ENCODE measurements around the gene S100A1. TPM values are rescaled to one million over a fixed set of nuclear protein-coding genes. Genes with fewer than 3 reads are reported as not detected.
A peak's percentile ranks its signal among the peaks of the same experiment; 100 is the strongest.

S100A1 gene
- not detected in 2 replicates for total RNA-seq (2013; cell fraction: nucleolus; rRNA removed)
- not detected in 2 replicates for total RNA-seq (2014; rRNA removed)
- not detected in 2 replicates for total RNA-seq (2014; rRNA removed; fragmentation: Illumina TruSeq; extraction: Trizol)
- total RNA-seq (2021), result not detected in 2 replicates
- polyA plus RNA-seq (2011; ENCODE audit: low read depth), result 0.24 TPM
- polyA plus RNA-seq (2011; rRNA removed), result not detected in 2 replicates
- 0.27 TPM in 1 of 2 replicates, not detected in the other for polyA plus RNA-seq (2011; cell fraction: cytosol; rRNA removed)
- not detected in 2 replicates for polyA plus RNA-seq (2011; cell fraction: nucleus; rRNA removed)
- 0.49 and 0.60 TPM in 2 replicates for polyA plus RNA-seq (2012)
- polyA plus RNA-seq (2014; fragmentation: Illumina TruSeq; extraction: Trizol), result not detected in 2 replicates
- under 1 TPM in 1 of 2 experiments, not detected in 1; 0.13 TPM for polyA plus RNA-seq (2014; fragmentation: Nextera tagmentation; extraction: Ambion mirVana)
- 0.03 TPM in 1 of 2 replicates, not detected in the other for polyA plus RNA-seq (2014; rRNA removed)
- polyA plus RNA-seq (2016; fragmentation: Nextera tagmentation; extraction: Ambion mirVana), result under 1 TPM in 1 of 2 experiments, not detected in 1; 0.29 TPM
- polyA minus RNA-seq (2011; rRNA and poly(A)+ RNA removed), result not detected in 2 replicates
- polyA minus RNA-seq (2011; cell fraction: cytosol; rRNA and poly(A)+ RNA removed), result not detected in 2 replicates
- not detected in 2 replicates for polyA minus RNA-seq (2011; cell fraction: nucleus; rRNA and poly(A)+ RNA removed)
- Bru-seq, nascent RNA, result percentile 13 among the genes with signal in this experiment
- not detected for BruChase-seq, experiment 1, labeled RNA remaining after a 6-hour chase
- percentile 14 among the genes with signal in this experiment for BruChase-seq, experiment 2, labeled RNA remaining after a 2-hour chase
- long read RNA-seq, experiment 1, result 0 reads
- long read RNA-seq, experiment 2, result 0 reads

DNA sequence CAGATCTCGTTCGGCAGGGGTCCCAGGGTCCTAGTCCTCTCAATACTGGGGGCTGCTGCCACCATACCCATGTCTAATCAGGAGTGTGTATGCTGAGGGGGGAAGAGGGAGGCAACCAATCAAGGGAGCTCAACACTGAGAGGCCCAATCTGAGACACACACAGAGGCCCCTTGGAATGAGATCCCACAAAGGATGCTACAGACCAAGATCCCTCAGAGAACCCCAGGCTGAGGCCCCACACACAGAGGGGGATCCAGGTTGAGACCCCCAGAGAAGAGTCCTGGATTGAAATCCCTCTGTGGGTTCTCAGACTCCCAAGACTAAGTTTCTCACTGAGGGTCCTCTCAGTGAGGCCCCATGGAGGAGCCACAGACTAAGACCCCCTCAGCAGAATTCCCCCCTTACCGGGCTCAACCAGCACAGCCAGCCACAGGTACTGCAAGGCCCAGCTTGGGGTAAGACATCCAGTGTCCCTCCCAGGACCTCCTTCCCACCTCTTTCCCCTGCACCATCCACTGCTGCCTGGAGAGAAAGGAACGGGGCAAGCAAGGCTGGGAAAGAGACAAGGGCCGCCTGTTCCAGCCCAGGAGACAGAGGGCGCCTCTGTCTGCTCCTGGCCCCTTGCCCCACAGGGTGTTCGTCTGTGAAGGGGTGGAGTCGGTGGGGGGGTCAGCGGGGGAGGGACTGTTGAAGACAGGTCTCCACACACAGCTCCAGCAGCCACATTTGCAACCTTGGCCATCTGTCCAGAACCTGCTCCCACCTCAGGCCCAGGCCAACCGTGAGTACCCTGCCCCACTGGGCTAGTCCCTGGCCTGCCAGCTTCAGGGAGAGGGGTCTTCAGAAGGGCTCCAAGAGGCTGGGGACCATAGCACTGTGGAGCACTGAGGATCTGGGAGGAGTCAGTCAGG is at the start of gene S100A1:
Gene S100A1, plus strand, starts transcription at position 720 of the 912 bp plus-strand sequence. CDS start 2,088 bp downstream, outside the sequence.
- BruUV-seq (replicated peaks), result no TSS peak

More for the DNA sequence above, at the start of gene S100A1:
- Histone ChIP-seq H3K79me2 (ENCODE audit: control insufficient read depth, insufficient read depth, low read length) (no peaks in the 10 kb centered on the region), H3K27ac (ENCODE audit: control insufficient read depth, insufficient read depth) (no peak within 1 kb of the TSS), H3K36me3 (ENCODE audit: control insufficient read depth in 2 of 2, insufficient read depth in 2 of 2, low read length in 1 of 2) (no peaks in the 10 kb centered on the region), H3K4me3 (no peak within 1 kb of the TSS), H3K4me2 (ENCODE audit: control insufficient read depth, insufficient read depth) (peak within 1 kb of the TSS; percentile 67), H3K27me3 (replicated peaks in 1 of 2; ENCODE audit: control insufficient read depth in 2 of 2, insufficient read depth in 2 of 2, low read length in 1 of 2) (no peaks in the 10 kb centered on the region), H4K20me1 (ENCODE audit: control insufficient read depth, insufficient read depth) (no peaks in the 10 kb centered on the region), H2AFZ (ENCODE audit: control insufficient read depth, low read depth, low read length) (peak within 1 kb of the TSS; percentile 49), H3K9ac (ENCODE audit: control insufficient read depth, insufficient read depth, low read length) (peak within 1 kb of the TSS; percentile 22; the same call in 1 of the 2 replicates), H3K9me3 (replicated peaks; ENCODE audit: control insufficient read depth, insufficient read depth, low read length) (no peaks in the 10 kb centered on the region), H3K4me1 (ENCODE audit: control insufficient read depth, insufficient read depth, low read length) (peaks cover 10% of the 10 kb centered on the region)
- ChIA-PET RAD21 (ENCODE audit: unreplicated experiment) (interaction anchor here (1.1 to 3.7 kb wide), 8 partner anchors 10 to 93 kb away, joined by 3 to 25 read pairs (median 6); partner anchors contain the start of gene S100A14), CTCF (interaction anchor here (0.7 to 5.2 kb wide), 25 partner anchors 10 to 422 kb away, joined by 3 to 66 read pairs (median 4); partner anchors contain the start of genes RAB13, S100A14, S100A16 and S100A5), SMC1A (ENCODE audit: uncharacterized antibody, unreplicated experiment) (interaction anchor here (1.0 to 4.9 kb wide), 10 partner anchors 10 to 96 kb away, joined by 3 to 31 read pairs (median 5); partner anchors contain the start of genes ILF2 and S100A14), POLR2A (interaction anchor here (0.8 kb wide), 1 partner anchor 14 kb away, joined by 5 read pairs; no protein-coding TSS in a partner anchor)
- intact Hi-C loops (cut with micrococcal nuclease; ENCODE audit: unreplicated experiment) (no loop called here), in situ Hi-C loops (cut with MboI) (no loop called here)
- DNase-seq (ENCODE audit: low read depth, low spot score) (no peak), ATAC-seq (no peak), FAIRE-seq (no peak)
- 88% methylated on average over 9 of the region's 10 CpGs for WGBS (ENCODE audit: insufficient coverage, insufficient replicate concordance, low lambda C conversion rate, missing lambda C conversion rate)
- no peak for TF ChIP-seq FOXM1 (IDR thresholded peaks at IDR 0.05; ENCODE audit: low read depth, low read length)
- no peak for TF ChIP-seq SMARCA5 (IDR thresholded peaks at IDR 0.05)
- TF ChIP-seq RELA (IDR thresholded peaks at IDR 0.05; ENCODE audit: borderline replicate concordance, partially characterized antibody), result no peak
- peak in 1 of 3 experiments; percentile 56; a peak in 1 of 6 replicates for TF ChIP-seq CTCF (IDR thresholded peaks at IDR 0.05 in 2 of 3, conservative IDR thresholded peaks at IDR 0.05 in 1 of 3; ENCODE audit: control insufficient read depth in 2 of 3, extremely low read depth in 1 of 3, insufficient read depth in 1 of 3, low read depth in 3 of 3, low read length in 3 of 3)
